HepG2 (cell line): ENCODE data around the gene ZNF511. TPM values are rescaled to one million over a fixed set of nuclear protein-coding genes. Genes with fewer than 3 reads are reported as not detected.

Source experiments
- ATAC-seq: fragments of 200-7000 bp; cut with Tn5 transposase; 3 replicates; pipeline ENCODE4 v1.9.1; 2020; ENCODE audit warnings: mild to moderate bottlenecking, moderate library complexity
- BruUV-seq: library from RNA; stranded (reverse); fragments of 400-500 nt; replicated peaks from 2 replicates; lab custom pipeline; 2021; lab: Mats Ljungman, UMichigan
- CTCF ChIA-PET: fragments of 300-600 bp; formaldehyde crosslinking; extraction: SDS; loops from one replicate; lab custom pipeline; 2021; ENCODE audit warnings: low total read pairs, inconsistent platforms, low intra/inter-chr PET ratio; lab: Yijun Ruan, JAX
- POLR2A ChIA-PET: fragments of 350-600 bp; sonication (Branson Sonifier 250); formaldehyde crosslinking; loops from one replicate; lab custom pipeline; 2020; ENCODE audit warnings: antibody characterized with exemption, inconsistent platforms; lab: Yijun Ruan, JAX
- DNase-seq: peaks from one replicate; pipeline ENCODE4 v3.0.0-alpha.2; 2015; ENCODE audit warnings: low spot score
- FAIRE-seq: peaks from 3 replicates; lab custom pipeline; 2011; peaks lifted over from hg19 to GRCh38; lab: Jason Lieb, UNC
- H2AFZ ChIP-seq: one replicate; pipeline ENCODE4 v1.6.1; 2011; ENCODE audit warnings: low read length, inconsistent platforms
- H3K27ac ChIP-seq: fragments of 300-600 bp; 3 replicates; pipeline ENCODE4 v1.8.0; 2011; ENCODE audit warnings: mixed run types, mild to moderate bottlenecking, mixed read lengths, low read length, inconsistent platforms; ENCODE audit not compliant: insufficient read depth; ENCODE audit errors: extremely low read length
- H3K27me3 ChIP-seq, 2 experiments: fragments of 200-600 bp in 1 of 2; 2 replicates in 1 of 2; 3 replicates in 1 of 2; pipeline versions ENCODE4 v1.6.0 to v1.8.0; 2011; ENCODE audit warnings: low read length in 2 of 2, mild to moderate bottlenecking in 2 of 2, moderate library complexity in 2 of 2, inconsistent platforms in 1 of 2; ENCODE audit not compliant: insufficient read depth in 2 of 2, control insufficient read depth in 1 of 2
- H3K36me3 ChIP-seq, 2 experiments: fragments of 200-600 bp in 1 of 2; replicated peaks in 1 of 2; 2 replicates in 1 of 2; 3 replicates in 1 of 2; pipeline versions ENCODE4 v1.5.1 to v1.8.0; 2011; ENCODE audit warnings: low read length in 2 of 2, inconsistent platforms in 1 of 2; ENCODE audit not compliant: insufficient read depth in 2 of 2, control insufficient read depth in 1 of 2
- H3K4me1 ChIP-seq: 2 replicates; pipeline ENCODE4 v1.5.1; 2012; ENCODE audit warnings: low read length, inconsistent platforms; ENCODE audit not compliant: insufficient read depth
- H3K4me2 ChIP-seq: 2 replicates; pipeline ENCODE4 v1.6.0; 2011; ENCODE audit warnings: low read depth, low read length, inconsistent platforms
- H3K4me3 ChIP-seq, 3 experiments: fragments of 200-600 bp in 1 of 3; sonication (generic), shearing (Covaris generic) in 1 of 3; replicated peaks in 1 of 3; 2 replicates each; pipeline ENCODE4 v1.5.1; 2011 to 2016; ENCODE audit warnings: low read length in 3 of 3, inconsistent platforms in 2 of 3, low read depth in 2 of 3, mild to moderate bottlenecking in 2 of 3, control low read depth in 1 of 3, mixed read lengths in 1 of 3; ENCODE audit not compliant: insufficient read depth in 1 of 3
- H3K79me2 ChIP-seq: one replicate; pipeline ENCODE4 v1.6.1; 2011; ENCODE audit warnings: low read length, inconsistent platforms; ENCODE audit not compliant: insufficient read depth
- H3K9ac ChIP-seq: 2 replicates; pipeline ENCODE4 v1.6.0; 2011; ENCODE audit warnings: mild to moderate bottlenecking, low read depth, low read length, inconsistent platforms; ENCODE audit not compliant: insufficient read depth
- H3K9me3 ChIP-seq: 2 replicates; pipeline ENCODE4 v1.5.1; 2012; ENCODE audit warnings: mild to moderate bottlenecking, low read length
- H4K20me1 ChIP-seq: 2 replicates; pipeline ENCODE4 v1.6.0; 2011; ENCODE audit warnings: inconsistent platforms, mild to moderate bottlenecking, low read length, moderate library complexity; ENCODE audit not compliant: insufficient read depth
- GPN1 ChIP-seq: sonication (generic); formaldehyde crosslinking; IDR thresholded peaks from 2 replicates; pipeline ENCODE4 v1.5.1; 2020; ENCODE audit warnings: missing genetic modification reagents, borderline replicate concordance
- NFYB ChIP-seq: sonication (generic); formaldehyde crosslinking; IDR thresholded peaks from 2 replicates; pipeline ENCODE4 v1.4.0; 2020; ENCODE audit warnings: missing genetic modification reagents
- NFYC ChIP-seq: IDR thresholded peaks from 2 replicates; pipeline ENCODE4 v1.6.1; 2016; ENCODE audit warnings: missing genetic modification reagents, missing compliant biosample characterization
- SAP130 ChIP-seq: IDR thresholded peaks from 2 replicates; pipeline ENCODE4 v1.6.1; 2016; ENCODE audit warnings: low read depth
- TOE1 ChIP-seq: sonication (generic); formaldehyde crosslinking; IDR thresholded peaks from 2 replicates; pipeline ENCODE4 v1.4.0; 2020; ENCODE audit warnings: mild to moderate bottlenecking, missing genetic modification reagents
- ZFYVE20 ChIP-seq: sonication (generic); formaldehyde crosslinking; IDR thresholded peaks from 2 replicates; pipeline ENCODE4 v1.8.0; 2023; ENCODE audit warnings: low read depth, mild to moderate bottlenecking, moderate library complexity, missing genetic modification reagents, borderline replicate concordance
- ZNF557 ChIP-seq: sonication (generic); formaldehyde crosslinking; IDR thresholded peaks from 2 replicates; pipeline ENCODE4 v1.4.0; 2020; ENCODE audit warnings: missing genetic modification reagents
- WGBS: methylation state at CpG from one replicate; pipeline ENCODE4 v1.1.6; 2017; ENCODE audit warnings: low lambda C conversion rate; 5-methylcytosine and 5-hydroxymethylcytosine counted together
- in situ Hi-C: cut with HindIII; loops from 2 replicates; pipeline ENCODE4 v1.10.0; 2017; ENCODE audit warnings: low pct_unique_long_range_greater_than_20kb; ENCODE audit not compliant: extremely low pct_ligation_motif_present
- intact Hi-C: fragments of 100-400 bp; cut with micrococcal nuclease; formaldehyde crosslinking; loops from one replicate; pipeline ENCODE4 v1.10.0; 2022; ENCODE audit not compliant: unreplicated experiment
- polyA plus RNA-seq, 8 experiments: library from polyadenylated mRNA; depleted of rRNA in 3 of 8; stranded (reverse) in 7 of 8; unstranded in 1 of 8; fragments of >200 nt; fragmentation: Illumina TruSeq in 4 of 8; extraction: Trizol in 4 of 8; gene quantifications; 2 replicates each; pipeline versions ENCODE4 v1.2.1 to v1.2.3, GENCODE V29; 2011 to 2016; ENCODE audit warnings: low read depth in 4 of 8, missing spikeins in 1 of 8, mixed read lengths in 1 of 8; ENCODE audit not compliant: insufficient read depth in 1 of 8
- total RNA-seq, 5 experiments: library from RNA; depleted of rRNA; stranded (reverse); fragments of >200 nt; fragmentation: Illumina TruSeq; extraction: Trizol; gene quantifications; 2 replicates each; pipeline ENCODE4 v1.2.3, GENCODE V29; 2016; ENCODE audit warnings: low read depth in 1 of 5

The ZNF511 gene
- total and polyA plus RNA-seq, 2 of the 13 experiments (the other 11 are each of a cell fraction or from before 2014, with no cell fraction given) = 35.6 to 66.4 TPM

DNA sequence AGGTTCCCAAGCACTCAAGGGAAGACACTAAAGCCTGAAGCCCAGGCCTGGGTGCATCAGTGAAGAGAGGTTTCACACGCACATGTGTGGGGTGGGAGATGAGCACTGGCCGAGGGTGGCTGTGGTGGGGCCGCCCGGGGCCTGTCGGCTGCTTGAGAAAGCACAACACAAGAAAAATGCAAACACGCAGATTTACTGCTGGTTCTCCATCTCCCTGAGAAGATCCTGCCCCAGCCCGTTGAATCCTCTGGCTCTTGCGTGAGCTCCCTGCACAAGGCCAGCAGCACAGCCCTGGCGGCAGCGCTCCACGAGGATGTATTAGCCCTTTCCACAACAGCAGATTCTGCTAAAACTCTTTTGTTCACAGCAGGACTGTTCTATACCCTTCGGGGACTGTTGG is 6.2 kb downstream of the ZNF511 start:
- no peak for ATAC-seq
- WGBS = 77% methylated on average over 11 of the region's 12 CpGs
- POLR2A ChIA-PET = interaction anchor here (0.6 to 0.8 kb wide), 2 partner anchors 33 to 107 kb away, joined by 3 read pairs; partner anchors contain the start of gene PRAP1
- in situ Hi-C loops (no loop called here), intact Hi-C loops (no loop called here)
- no TSS peak for BruUV-seq
- Histone ChIP-seq H3K27me3 (peaks cover 0 to 9% of the 10 kb centered on the region in 2 experiments; a peak in 2 of 5 replicates), H3K4me3 (no peak overlapping the region), H2AFZ (no peak overlapping the region), H3K9me3 (no peaks in the 10 kb centered on the region), H3K9ac (no peak overlapping the region), H4K20me1 (no peaks in the 10 kb centered on the region), H3K27ac (no peak overlapping the region), H3K36me3 (peaks cover 13 to 26% of the 10 kb centered on the region in 2 experiments; a peak in 4 of 5 replicates), H3K4me2 (no peak overlapping the region), H3K79me2 (no peaks in the 10 kb centered on the region), H3K4me1 (peaks cover 15% of the 10 kb centered on the region)
- TF ChIP-seq SAP130 (no peak), TOE1 (CRISPR knock-in tag) (no peak), ZFYVE20 (no peak), GPN1 (CRISPR knock-in tag) (no peak)
- CTCF ChIA-PET = no interaction called here
- no peak for FAIRE-seq
- DNase-seq = no peak

DNA sequence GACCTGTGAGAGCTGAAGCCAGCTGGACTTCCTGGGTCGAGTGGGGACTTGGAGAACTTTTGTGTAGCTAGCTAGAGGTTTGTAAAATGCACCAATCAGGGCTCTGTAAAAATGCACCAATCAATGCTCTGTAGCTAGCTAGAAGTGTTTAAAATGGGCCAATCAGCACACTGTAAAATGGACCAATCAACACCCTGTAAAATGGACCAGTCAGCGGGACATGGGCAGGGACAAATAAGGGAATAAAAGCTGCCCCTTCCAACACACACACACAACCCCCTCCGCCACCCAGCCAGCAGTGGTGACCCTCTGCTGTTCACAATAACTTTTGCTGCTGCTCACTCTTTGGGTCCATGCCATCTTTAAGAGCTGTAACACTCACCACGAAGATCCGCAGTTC is 7.1 kb downstream of the ZNF511 start:
- WGBS = 66% methylated on average over 5 of the region's 5 CpGs
- H3K4me1 ChIP-seq = peaks cover 15% of the 10 kb centered on the region
- no peak overlapping the region for H2AFZ ChIP-seq
- POLR2A ChIA-PET = no interaction called here
- no peaks in the 10 kb centered on the region for H4K20me1 ChIP-seq
- peaks cover 0 to 9% of the 10 kb centered on the region in 2 experiments; a peak in 2 of 5 replicates for H3K27me3 ChIP-seq
- no peaks in the 10 kb centered on the region for H3K79me2 ChIP-seq
- no peaks in the 10 kb centered on the region for H3K9me3 ChIP-seq
- no peak for FAIRE-seq
- intact Hi-C loops (no loop called here), in situ Hi-C loops (no loop called here)
- no peak overlapping the region for H3K9ac ChIP-seq
- CTCF ChIA-PET = no interaction called here
- ATAC-seq = no peak
- H3K4me2 ChIP-seq = no peak overlapping the region
- no peak overlapping the region for H3K4me3 ChIP-seq
- H3K27ac ChIP-seq = no peak overlapping the region
- BruUV-seq = no TSS peak
- DNase-seq = peak; percentile 27
- no peak for TF ChIP-seq ZNF557 (CRISPR knock-in tag)
- TF ChIP-seq NFYC (CRISPR knock-in tag) = peak; percentile 56; the same call in 1 of the 2 replicates
- TF ChIP-seq NFYB (CRISPR knock-in tag) = peak; percentile 31; the same call in 1 of the 2 replicates
- H3K36me3 ChIP-seq = peaks cover 5 to 17% of the 10 kb centered on the region in 2 experiments; a peak in 4 of 5 replicates
